K562 (cell line): ENCODE data around the gene SDSL. TPM values are rescaled to one million over a fixed set of nuclear protein-coding genes. Genes with fewer than 3 reads are reported as not detected.
A peak's percentile ranks its signal among the peaks of the same experiment; 100 is the strongest.

ENCODE experiments used
- CC2D1A ChIP-seq: fragments of 450-650 bp; IDR thresholded peaks from 2 replicates; pipeline ENCODE4 v1.6.1; 2017; ENCODE audit warnings: mild to moderate bottlenecking
- CREB1 ChIP-seq, 2 experiments: sonication (generic) in 1 of 2; formaldehyde crosslinking in 1 of 2; IDR thresholded peaks; 2 replicates each; pipeline versions ENCODE4 v1.6.1 to v1.8.0; 2012 to 2022; ENCODE audit warnings: inconsistent platforms in 1 of 2, mild to moderate bottlenecking in 1 of 2, missing genetic modification reagents in 1 of 2, moderate library complexity in 1 of 2
- ELK3 ChIP-seq: fragments of 450-650 bp; formaldehyde crosslinking; IDR thresholded peaks from 2 replicates; pipeline ENCODE4 v1.4.0; 2020; ENCODE audit warnings: mild to moderate bottlenecking
- FOS ChIP-seq: IDR thresholded peaks from 3 replicates; pipeline ENCODE4 v1.6.1; 2011; ENCODE audit not compliant: insufficient read length; ENCODE audit errors: extremely low read depth
- FOXP4 ChIP-seq: sonication (generic); formaldehyde crosslinking; IDR thresholded peaks from 2 replicates; pipeline ENCODE4 v1.8.0; 2022; ENCODE audit warnings: mild to moderate bottlenecking, missing genetic modification reagents, borderline replicate concordance
- JUND ChIP-seq, 2 experiments: IDR thresholded peaks; 2 replicates in 1 of 2; 3 replicates in 1 of 2; pipeline ENCODE4 v1.6.1; 2011; ENCODE audit warnings: borderline replicate concordance in 2 of 2, low read depth in 2 of 2, low read length in 2 of 2, improper control_type of control experiment in 1 of 2, missing biosample characterization in 1 of 2, missing genetic modification characterization in 1 of 2, missing genetic modification reagents in 1 of 2
- KDM4B ChIP-seq, 2 experiments: fragments of 450-650 bp in 1 of 2; sonication (generic) in 1 of 2; IDR thresholded peaks; 2 replicates each; pipeline ENCODE4 v1.6.1; 2016 to 2017; ENCODE audit warnings: borderline replicate concordance in 2 of 2, antibody characterized with exemption in 1 of 2, low read depth in 1 of 2, mild to moderate bottlenecking in 1 of 2
- KDM5B ChIP-seq: fragments of 200-600 bp; sonication (generic); IDR thresholded peaks from 2 replicates; pipeline ENCODE4 v1.6.1; 2012; ENCODE audit warnings: low read depth, mild to moderate bottlenecking, moderate library complexity, low read length, control low read depth, inconsistent platforms; ENCODE audit not compliant: insufficient replicate concordance
- RAD51 ChIP-seq: fragments of 450-650 bp; IDR thresholded peaks from 2 replicates; pipeline ENCODE4 v1.7.1; 2016; ENCODE audit warnings: low read depth, mild to moderate bottlenecking, borderline replicate concordance
- SP1 ChIP-seq: sonication (generic); formaldehyde crosslinking; IDR thresholded peaks from 2 replicates; pipeline ENCODE4 v1.8.1; 2022; ENCODE audit warnings: mild to moderate bottlenecking, missing genetic modification reagents
- USF1 ChIP-seq: sonication (generic); formaldehyde crosslinking; IDR thresholded peaks from 2 replicates; pipeline ENCODE4 v1.9.0; 2022; ENCODE audit warnings: mild to moderate bottlenecking, missing genetic modification reagents
- ZNF143 ChIP-seq: sonication (generic); formaldehyde crosslinking; IDR thresholded peaks from 2 replicates; pipeline ENCODE4 v1.9.0; 2022; ENCODE audit warnings: mild to moderate bottlenecking, missing genetic modification reagents
- ZNF518B ChIP-seq: fragments of 250-450 bp; sonication (Bioruptor Pico); IDR thresholded peaks from 2 replicates; pipeline ENCODE4 v1.5.0; 2021; ENCODE audit warnings: mild to moderate bottlenecking, moderate library complexity
- polyA plus RNA-seq, 8 experiments: library from polyadenylated mRNA; depleted of rRNA in 4 of 8; stranded (reverse) in 5 of 8; unstranded in 3 of 8; fragments of >200 nt; fragmentation: Nextera tagmentation in 2 of 8; fragmentation: Illumina TruSeq in 1 of 8; extraction: Ambion mirVana in 2 of 8; extraction: Trizol in 1 of 8; gene quantifications; 2 replicates each; pipeline versions ENCODE4 v1.2.1 to v1.2.3, GENCODE V29; 2011 to 2014; ENCODE audit warnings: inconsistent platforms in 1 of 8, missing spikeins in 1 of 8
- total RNA-seq, 7 experiments: library from RNA; depleted of rRNA in 6 of 7; stranded (reverse); fragments of >200 nt in 6 of 7; fragmentation: Illumina TruSeq in 2 of 7; extraction: Trizol in 2 of 7; gene quantifications; 2 replicates each; pipeline versions ENCODE4 v1.2.1 to v1.2.3, GENCODE V29; 2011 to 2021; ENCODE audit warnings: low replicate concordance in 1 of 7

Gene SDSL
- total and polyA plus RNA-seq, 9 of the 15 experiments (the other 6 are each of a cell fraction or from before 2014, with no cell fraction given) = 0.31 to 11.0 (median 7.4) TPM

- TF ChIP-seq ZNF518B (CRISPR knock-in tag) = no peak
- TF ChIP-seq CC2D1A = no peak
- TF ChIP-seq ELK3 (CRISPR knock-in tag) = no peak
- no peak for TF ChIP-seq KDM4B (IDR thresholded peaks at IDR 0.05; ENCODE audit: borderline replicate concordance in 2 of 2, low read depth in 1 of 2)
- peak; percentile 62 for TF ChIP-seq FOS
- TF ChIP-seq KDM5B = no peak
- TF ChIP-seq CREB1 (IDR thresholded peaks at IDR 0.05) = 0 out of 2 replicates have a peak, but pooled peaks have one; percentile 31
- TF ChIP-seq CREB1 (CRISPR knock-in tag; IDR thresholded peaks at IDR 0.05) = no peak; the same call in 1 of the 2 replicates
- TF ChIP-seq JUND (IDR thresholded peaks at IDR 0.05; ENCODE audit: borderline replicate concordance, low read depth, low read length) = peak; percentile 47; the same call in 1 of the 2 replicates
- no peak; the same call in 2 of the 3 replicates for TF ChIP-seq JUND (tag; IDR thresholded peaks at IDR 0.05; ENCODE audit: borderline replicate concordance, low read depth, low read length)
- peak; percentile 75 for TF ChIP-seq USF1 (CRISPR knock-in tag)
- peak; percentile 64 for TF ChIP-seq ZNF143 (CRISPR knock-in tag)
- peak; percentile 84 for TF ChIP-seq SP1 (CRISPR knock-in tag)
- TF ChIP-seq FOXP4 (CRISPR knock-in tag) = no peak
- peak; percentile 62; the same call in 1 of the 2 replicates for TF ChIP-seq RAD51
Measured at GRCh38 chr12:113392988-113393579, 29.1 kb upstream of the SDSL start (continued).
